Measurements from ENCODE around the gene RAB1B.

DNA sequence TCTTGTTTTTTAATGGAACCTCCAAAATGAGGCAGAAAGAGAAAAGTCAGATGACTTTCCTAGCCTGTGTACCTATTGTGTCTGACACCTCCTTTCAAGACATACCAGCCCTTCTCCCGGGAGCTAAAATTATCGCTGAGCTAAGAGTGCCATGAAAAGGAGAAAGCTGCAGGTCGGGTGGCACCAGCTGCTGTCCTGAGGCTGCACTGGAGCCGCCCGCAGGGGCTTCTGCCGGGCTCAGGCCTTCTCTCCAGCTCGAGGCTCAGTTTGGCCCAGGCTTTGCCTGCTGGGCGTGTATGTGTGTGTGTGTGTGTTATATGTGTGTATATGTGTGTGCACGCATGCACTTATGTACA lies 27.7 kb upstream of the RAB1B start:
- no peak for TF ChIP-seq POLR2AphosphoS5 (IDR thresholded peaks at IDR 0.05; ENCODE audit: low read depth, low read length)
- TF ChIP-seq CTCF (IDR thresholded peaks at IDR 0.05 in 2 of 3, conservative IDR thresholded peaks at IDR 0.05 in 1 of 3; ENCODE audit: borderline replicate concordance in 1 of 3, insufficient read depth in 1 of 3, low read depth in 2 of 3, low read length in 2 of 3), result no peak
- no peak for TF ChIP-seq YY1 (IDR thresholded peaks at IDR 0.05; ENCODE audit: extremely low read depth, insufficient replicate concordance, low read depth, low read length)
